ENCODE measurements around the gene DMGDH. TPM values are rescaled to one million over a fixed set of nuclear protein-coding genes. Genes with fewer than 3 reads are reported as not detected.

Gene DMGDH
- total RNA-seq, 1 donor from 2014 or later: not detected

DNA sequence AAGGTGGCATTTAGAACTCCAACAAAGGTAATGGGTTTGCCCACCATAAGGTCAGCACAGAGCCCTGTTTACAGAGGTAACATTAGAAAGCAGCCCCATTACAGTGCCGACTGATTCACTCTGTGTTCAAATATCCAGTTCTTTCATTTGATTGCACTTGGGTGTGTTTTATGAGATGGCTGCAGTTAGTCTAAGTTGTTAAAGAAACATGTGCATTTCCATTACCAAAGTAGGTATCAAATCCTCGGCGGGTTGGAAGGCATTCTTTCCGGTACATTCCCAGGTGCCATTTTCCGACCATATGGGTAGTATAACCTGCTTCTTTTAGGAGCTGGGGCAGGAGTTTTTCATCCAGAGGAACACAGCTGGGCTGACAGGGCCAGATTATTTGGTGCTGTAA, 100.7 kb downstream of the DMGDH start:
- no peak for DNase-seq
- intact Hi-C loops (cut with micrococcal nuclease): loop anchor here (5.0 kb wide), 2 partner anchors 321 to 411 kb away; partner anchors contain the start of gene LHFPL2

DNA sequence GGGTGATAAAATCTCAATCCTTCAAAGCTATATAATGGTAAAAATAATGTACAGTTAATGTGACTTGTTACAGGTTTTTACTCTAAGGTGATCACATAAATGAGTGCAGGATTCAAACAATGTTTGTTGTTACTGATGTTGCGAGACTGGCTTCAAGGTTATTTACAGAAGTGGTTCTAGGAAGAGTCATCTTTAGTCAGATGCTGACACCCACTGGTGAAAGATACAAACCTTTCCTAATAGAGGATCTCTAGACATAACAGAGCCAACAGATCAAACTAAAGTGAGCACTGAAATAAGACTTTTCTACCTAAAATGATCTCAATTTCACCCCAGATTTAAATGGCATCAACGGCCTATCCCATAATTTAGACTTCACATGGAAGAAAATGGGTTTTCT, 104.6 kb downstream of the DMGDH start:
- DNase-seq: no peak
- intact Hi-C loops (cut with micrococcal nuclease): loop anchor here (1.0 to 5.0 kb wide), 7 partner anchors 79 to 645 kb away; partner anchors contain the start of gene LHFPL2
- CTCF ChIA-PET: interaction anchor here (0.7 to 6.7 kb wide), 16 partner anchors 12 to 644 kb away, joined by 3 to 61 read pairs (median 4); partner anchors contain the start of gene ARSB

More for the DNA sequence above, 100.7 kb downstream of the DMGDH start:
- Mint-ChIP-seq H3K9me3 (no peaks in the 10 kb centered on the region), H3K27me3 (no peaks in the 10 kb centered on the region), H3K4me1 (peaks cover 14% of the 10 kb centered on the region), H3K36me3 (ENCODE audit: low read depth) (peaks cover 26% of the 10 kb centered on the region), H3K4me3 (no peak overlapping the region), H3K27ac (no peak overlapping the region)
- ChIA-PET POLR2A (no interaction called here), CTCF (no interaction called here)
- ATAC-seq (ENCODE audit: low read depth): no peak
- TF ChIP-seq, protein P1, sequence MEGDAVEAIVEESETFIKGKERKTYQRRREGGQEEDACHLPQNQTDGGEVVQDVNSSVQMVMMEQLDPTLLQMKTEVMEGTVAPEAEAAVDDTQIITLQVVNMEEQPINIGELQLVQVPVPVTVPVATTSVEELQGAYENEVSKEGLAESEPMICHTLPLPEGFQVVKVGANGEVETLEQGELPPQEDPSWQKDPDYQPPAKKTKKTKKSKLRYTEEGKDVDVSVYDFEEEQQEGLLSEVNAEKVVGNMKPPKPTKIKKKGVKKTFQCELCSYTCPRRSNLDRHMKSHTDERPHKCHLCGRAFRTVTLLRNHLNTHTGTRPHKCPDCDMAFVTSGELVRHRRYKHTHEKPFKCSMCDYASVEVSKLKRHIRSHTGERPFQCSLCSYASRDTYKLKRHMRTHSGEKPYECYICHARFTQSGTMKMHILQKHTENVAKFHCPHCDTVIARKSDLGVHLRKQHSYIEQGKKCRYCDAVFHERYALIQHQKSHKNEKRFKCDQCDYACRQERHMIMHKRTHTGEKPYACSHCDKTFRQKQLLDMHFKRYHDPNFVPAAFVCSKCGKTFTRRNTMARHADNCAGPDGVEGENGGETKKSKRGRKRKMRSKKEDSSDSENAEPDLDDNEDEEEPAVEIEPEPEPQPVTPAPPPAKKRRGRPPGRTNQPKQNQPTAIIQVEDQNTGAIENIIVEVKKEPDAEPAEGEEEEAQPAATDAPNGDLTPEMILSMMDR (IDR thresholded peaks at IDR 0.05): no peak

DNA sequence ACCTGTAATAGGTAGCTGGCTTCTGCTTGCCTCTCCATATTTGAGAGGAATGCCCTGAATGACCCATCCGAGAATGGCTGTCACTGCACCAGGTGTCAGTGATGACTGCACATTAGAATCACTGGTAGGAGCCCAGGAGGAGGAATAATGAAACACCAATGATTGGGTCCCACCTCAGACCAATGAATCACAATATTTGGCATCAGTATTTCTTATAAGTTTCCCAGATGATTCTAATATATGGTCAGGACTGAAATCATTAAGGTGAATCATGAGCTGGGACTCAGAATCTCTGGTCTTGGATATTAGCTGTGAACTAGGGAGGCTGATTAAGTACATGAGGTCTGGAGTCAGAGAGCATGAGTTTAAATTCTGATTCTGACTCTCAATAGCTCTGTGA, 107.7 kb downstream of the DMGDH start:
- peaks cover 7% of the 10 kb centered on the region for H3K4me1 Mint-ChIP-seq
- TF ChIP-seq, protein P1 (IDR thresholded peaks at IDR 0.05): no peak
- no peak overlapping the region for H3K4me3 Mint-ChIP-seq
- H3K27ac Mint-ChIP-seq: no peak overlapping the region
- ATAC-seq (ENCODE audit: low read depth) (no peak), DNase-seq (no peak)
- H3K36me3 Mint-ChIP-seq (ENCODE audit: low read depth): peaks cover 32% of the 10 kb centered on the region
- no peaks in the 10 kb centered on the region for H3K9me3 Mint-ChIP-seq
- intact Hi-C loops (cut with micrococcal nuclease): no loop called here
- CTCF ChIA-PET: interaction anchor here (2.3 to 6.7 kb wide), 2 partner anchors 424 to 495 kb away, joined by 13 to 61 read pairs; no protein-coding TSS in a partner anchor
- H3K27me3 Mint-ChIP-seq: no peaks in the 10 kb centered on the region
- POLR2A ChIA-PET: no interaction called here

More for the DNA sequence above, 104.6 kb downstream of the DMGDH start:
- Mint-ChIP-seq H3K36me3 (ENCODE audit: low read depth) (peaks cover 47% of the 10 kb centered on the region), H3K4me3 (no peak overlapping the region), H3K27ac (no peak overlapping the region), H3K4me1 (peaks cover 3% of the 10 kb centered on the region), H3K27me3 (no peaks in the 10 kb centered on the region), H3K9me3 (no peaks in the 10 kb centered on the region)
- TF ChIP-seq, protein P1 (IDR thresholded peaks at IDR 0.05): no peak
- peak; percentile 62 for ATAC-seq (ENCODE audit: low read depth)
- POLR2A ChIA-PET: interaction anchor here (1.1 kb wide), 1 partner anchor 20 kb away, joined by 3 read pairs; the partner anchor contains the start of gene ARSB

DNA sequence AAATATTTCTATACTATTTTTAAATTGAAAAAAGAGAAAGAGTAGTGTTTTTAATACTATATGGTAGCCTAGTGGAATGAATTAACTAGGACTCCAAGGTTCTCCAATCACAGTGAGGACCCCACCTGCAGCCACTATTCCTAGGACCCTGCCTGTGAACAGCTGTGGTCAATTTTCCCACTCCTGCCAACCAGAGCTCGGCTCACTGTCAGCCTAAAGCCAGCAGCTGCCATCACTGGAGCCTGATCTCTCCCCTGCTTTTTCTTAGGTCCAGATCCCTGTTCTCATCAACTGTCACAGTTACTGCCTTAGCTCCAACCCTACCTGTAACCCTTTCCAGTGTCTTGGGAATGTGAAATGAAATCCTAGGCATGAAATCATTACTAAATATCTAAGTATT, 109.7 kb downstream of the DMGDH start:
- ATAC-seq (ENCODE audit: low read depth) (no peak), DNase-seq (no peak)
- intact Hi-C loops (cut with micrococcal nuclease): no loop called here
- POLR2A ChIA-PET: no interaction called here
- Mint-ChIP-seq H3K4me1 (peaks cover 5% of the 10 kb centered on the region), H3K36me3 (ENCODE audit: low read depth) (peaks cover 37% of the 10 kb centered on the region), H3K27me3 (no peaks in the 10 kb centered on the region), H3K27ac (no peak overlapping the region), H3K4me3 (no peak overlapping the region), H3K9me3 (no peaks in the 10 kb centered on the region)
- CTCF ChIA-PET: interaction anchor here (0.6 to 1.1 kb wide), 2 partner anchors 213 to 422 kb away, joined by 3 read pairs; no protein-coding TSS in a partner anchor
- TF ChIP-seq, protein P1 (IDR thresholded peaks at IDR 0.05): no peak

DNA sequence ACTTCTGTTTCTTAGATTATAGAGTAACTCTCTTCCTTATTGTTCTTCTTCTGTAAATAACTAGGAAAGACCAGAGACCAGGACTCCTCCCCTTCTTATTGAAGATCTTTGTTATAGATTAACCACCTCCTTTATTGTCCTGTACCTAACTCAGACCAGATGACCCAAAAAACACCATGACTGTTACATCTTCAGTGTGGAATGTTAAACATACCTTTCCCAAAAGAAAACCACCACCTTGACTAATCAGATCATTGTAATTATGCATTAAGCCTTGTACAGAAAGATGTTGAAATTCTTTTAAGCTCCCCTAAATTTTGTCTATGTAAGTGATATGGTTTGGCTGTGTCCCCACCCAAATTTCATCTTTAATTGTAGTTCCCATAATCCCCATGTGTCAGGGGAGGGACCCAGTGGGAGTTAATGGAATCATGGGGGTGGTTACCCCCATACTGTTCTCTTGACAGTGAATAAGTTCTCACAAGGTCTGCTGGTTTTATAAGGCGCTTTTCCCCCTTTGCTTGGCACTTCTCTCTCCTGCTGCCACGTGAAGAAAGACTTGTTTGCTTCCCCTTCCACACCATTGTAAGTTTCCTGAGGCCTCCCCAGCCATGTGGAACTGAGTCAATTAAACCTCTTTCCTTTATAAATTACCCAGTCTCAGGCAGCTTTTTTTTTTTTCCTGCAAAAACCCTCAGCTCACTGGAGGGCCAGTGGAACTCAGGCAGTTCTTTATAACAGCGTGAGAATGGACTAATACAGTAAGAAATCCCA, 110.6 kb downstream of the DMGDH start:
- no peak overlapping the region for H3K27ac Mint-ChIP-seq
- POLR2A ChIA-PET: no interaction called here

More for the DNA sequence above, 110.6 kb downstream of the DMGDH start:
- no peak overlapping the region for H3K4me3 Mint-ChIP-seq
- peaks cover 4% of the 10 kb centered on the region for H3K4me1 Mint-ChIP-seq
- TF ChIP-seq, protein P1 (IDR thresholded peaks at IDR 0.05): no peak
- ATAC-seq (ENCODE audit: low read depth) (no peak), DNase-seq (no peak)
- peaks cover 30% of the 10 kb centered on the region for H3K36me3 Mint-ChIP-seq (ENCODE audit: low read depth)
- CTCF ChIA-PET: interaction anchor here (0.9 to 1.0 kb wide), 2 partner anchors 8 to 421 kb away, joined by 3 to 4 read pairs; no protein-coding TSS in a partner anchor
- H3K9me3 Mint-ChIP-seq: no peaks in the 10 kb centered on the region
- no peaks in the 10 kb centered on the region for H3K27me3 Mint-ChIP-seq
- intact Hi-C loops (cut with micrococcal nuclease): no loop called here
